GM12872 (cell line): ENCODE results near the gene LSM12.

ENCODE experiments used
- TF ChIP-seq, protein P1 (sequence below): IDR thresholded peaks from 3 replicates; pipeline ENCODE4 v1.5.1; 2011; ENCODE audit warnings: low read depth, mild to moderate bottlenecking, low read length, moderate library complexity; ENCODE audit not compliant: insufficient read depth

The LSM12 gene

DNA sequence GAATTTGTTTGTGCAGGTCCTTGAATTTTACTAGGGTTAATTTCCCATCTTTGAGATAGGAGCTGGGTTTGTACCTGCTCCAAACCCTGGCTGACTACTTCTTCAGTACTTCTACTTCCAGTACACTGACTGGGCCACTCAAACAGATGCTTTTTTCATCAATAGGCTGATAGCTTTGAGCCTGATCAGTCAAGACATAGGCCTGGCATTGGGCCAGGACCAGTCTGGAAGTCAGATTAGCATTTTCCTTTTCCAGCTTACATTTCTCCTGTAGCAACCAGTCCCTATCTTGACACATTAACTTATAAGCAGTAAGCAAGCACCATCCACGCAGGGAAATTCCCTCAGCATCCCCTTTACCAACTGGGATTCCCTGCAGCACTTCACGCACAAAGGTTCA lies 44.2 kb downstream of the LSM12 start:
- TF ChIP-seq, protein P1, sequence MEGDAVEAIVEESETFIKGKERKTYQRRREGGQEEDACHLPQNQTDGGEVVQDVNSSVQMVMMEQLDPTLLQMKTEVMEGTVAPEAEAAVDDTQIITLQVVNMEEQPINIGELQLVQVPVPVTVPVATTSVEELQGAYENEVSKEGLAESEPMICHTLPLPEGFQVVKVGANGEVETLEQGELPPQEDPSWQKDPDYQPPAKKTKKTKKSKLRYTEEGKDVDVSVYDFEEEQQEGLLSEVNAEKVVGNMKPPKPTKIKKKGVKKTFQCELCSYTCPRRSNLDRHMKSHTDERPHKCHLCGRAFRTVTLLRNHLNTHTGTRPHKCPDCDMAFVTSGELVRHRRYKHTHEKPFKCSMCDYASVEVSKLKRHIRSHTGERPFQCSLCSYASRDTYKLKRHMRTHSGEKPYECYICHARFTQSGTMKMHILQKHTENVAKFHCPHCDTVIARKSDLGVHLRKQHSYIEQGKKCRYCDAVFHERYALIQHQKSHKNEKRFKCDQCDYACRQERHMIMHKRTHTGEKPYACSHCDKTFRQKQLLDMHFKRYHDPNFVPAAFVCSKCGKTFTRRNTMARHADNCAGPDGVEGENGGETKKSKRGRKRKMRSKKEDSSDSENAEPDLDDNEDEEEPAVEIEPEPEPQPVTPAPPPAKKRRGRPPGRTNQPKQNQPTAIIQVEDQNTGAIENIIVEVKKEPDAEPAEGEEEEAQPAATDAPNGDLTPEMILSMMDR = no peak

DNA sequence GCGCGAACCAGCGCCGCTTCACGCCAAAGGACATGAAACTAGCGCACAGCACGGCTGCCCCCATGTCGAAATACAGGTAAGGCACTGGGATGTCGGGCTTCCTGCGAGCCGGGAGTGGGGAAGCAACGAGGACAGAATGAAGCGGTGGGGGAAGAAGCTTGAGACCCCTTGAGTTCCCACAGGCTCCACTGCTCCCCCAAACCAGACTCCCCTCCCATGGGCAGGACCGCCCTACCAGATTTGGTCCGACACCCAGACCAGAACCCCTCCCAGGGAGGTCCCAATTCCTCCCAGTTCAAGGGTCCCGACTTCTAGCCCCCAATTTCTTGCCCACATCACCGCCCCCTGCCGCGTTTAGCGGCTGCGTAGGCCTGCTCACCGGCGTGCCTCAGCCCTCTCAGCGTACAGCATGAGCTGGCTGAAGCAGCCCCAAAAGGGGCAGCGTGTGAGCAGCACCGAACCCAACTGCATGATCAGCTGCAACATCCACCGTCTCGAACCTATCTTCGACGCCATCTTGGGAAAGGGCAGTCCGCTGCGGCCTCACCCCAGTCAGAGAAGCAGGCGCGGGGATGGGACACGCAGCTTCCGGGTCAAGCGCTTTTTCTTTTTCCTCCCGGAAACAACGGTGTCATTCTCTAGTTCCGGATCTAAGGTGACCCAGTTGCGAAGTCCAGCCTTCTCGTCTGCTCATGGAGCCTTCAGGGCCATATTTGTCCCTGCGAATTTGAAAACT lies 51.9 kb downstream of the LSM12 start, which contains the start of gene TMEM101:
Gene TMEM101, minus strand, starts transcription at position 527 of the 736 bp plus-strand sequence. Its CDS starts 11 bp downstream, at position 516.
- TF ChIP-seq, protein P1 = no peak

DNA sequence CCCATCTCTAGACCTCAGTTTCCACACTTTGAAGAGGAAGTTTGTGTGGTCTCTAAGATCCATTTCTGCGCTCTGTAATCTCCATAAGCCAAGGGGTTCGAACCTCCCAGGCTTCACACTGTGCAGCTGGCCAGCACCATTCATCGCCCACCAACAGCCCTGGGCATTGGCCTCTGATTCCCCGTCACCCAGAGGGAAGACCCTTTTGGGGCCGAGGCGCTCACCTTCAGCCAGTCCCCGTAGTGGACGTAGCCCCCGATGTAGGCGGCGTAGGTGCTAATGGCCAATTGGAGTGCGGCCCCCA lies 52.4 kb downstream of the LSM12 start:
- TF ChIP-seq, protein P1 = no peak

DNA sequence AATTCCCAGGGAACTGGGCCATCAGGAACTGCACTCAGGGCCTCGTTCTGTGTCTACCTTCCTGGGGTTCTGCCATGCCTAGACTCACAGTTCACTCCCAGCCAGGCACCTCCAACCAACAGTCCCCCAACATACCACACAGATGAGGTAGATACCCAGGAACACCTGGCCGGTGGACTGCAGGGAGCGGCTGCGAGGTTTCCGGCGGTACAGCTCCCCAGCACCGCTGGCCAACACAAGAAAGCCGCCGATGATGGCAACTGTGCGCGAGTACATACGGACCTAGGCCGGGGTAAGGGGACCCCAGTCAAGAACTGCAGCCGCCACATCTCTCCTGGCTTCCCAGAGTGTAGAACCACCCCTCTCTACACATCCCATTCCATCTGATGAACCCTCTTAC lies 53.6 kb downstream of the LSM12 start:
- TF ChIP-seq, protein P1 = no peak

DNA sequence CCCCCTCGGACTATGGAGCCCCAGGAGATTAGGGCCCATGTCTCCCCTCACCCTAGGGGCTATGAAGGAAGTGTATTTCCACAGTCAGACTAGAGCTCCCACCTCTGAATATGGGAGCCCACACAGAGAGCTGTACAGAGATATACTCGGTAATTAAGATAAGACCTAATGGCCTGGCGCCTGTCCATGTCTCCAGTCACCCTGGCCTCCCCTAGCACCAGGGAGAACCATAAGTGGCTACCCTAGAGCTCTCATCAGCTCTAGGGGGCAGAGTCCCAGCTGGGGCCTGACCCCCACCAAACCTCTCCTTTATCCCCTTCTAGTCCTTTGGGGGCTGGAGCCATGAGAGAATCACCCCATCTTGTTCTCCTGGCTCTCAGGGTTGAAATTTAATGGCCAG lies 54.1 kb downstream of the LSM12 start:
- TF ChIP-seq, protein P1 = no peak

DNA sequence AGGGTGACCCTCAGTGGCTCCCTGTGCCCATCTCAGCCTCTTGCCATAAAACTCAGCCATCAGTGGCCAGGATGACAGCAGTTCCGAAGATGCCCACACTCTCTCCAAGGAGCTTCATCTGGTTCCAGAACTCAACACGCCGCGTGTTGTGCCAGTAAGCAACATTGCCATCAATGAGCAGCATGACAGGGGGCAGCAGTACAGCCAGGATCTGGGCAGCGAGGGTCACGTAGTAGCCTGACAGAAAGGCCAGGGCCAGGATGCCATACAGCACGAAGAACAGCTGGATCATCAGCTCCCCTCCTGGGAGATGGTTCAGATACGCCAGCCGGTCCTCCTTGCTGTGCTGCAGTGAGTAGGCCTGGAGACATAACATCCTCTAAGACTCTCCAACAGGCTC lies 54.6 kb downstream of the LSM12 start:
- TF ChIP-seq, protein P1 = no peak

DNA sequence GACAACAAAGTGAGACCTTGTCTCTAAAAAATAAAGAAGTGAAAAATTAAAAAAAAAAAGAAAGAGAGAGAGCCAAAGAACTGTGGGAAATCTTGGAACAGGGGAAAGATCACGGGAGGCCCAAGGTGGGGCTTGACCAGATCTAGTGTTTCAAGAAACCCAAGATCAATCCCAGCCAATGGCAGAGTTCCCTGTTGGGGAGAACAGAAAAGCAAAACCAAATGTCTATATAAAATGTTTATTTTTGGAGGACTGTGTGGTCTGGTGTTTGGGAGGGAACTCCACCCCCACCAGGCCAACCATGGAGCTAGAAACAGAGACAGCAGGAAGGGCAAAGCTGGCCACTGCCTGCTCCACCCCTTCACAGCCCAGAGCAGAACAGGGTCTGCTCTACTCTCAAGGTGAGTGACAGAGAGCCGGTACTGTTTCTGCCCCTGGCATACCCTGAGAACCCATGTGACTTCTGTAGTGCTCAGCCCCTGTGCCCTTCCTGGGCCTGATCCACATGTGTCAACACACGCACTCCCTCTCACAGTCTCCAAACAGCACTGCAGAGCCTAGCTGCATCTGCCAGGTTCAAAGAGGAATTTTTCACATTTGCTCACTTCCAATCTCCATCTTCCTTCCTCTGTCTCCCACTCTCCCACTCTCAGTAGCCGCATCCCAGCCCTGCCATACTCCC lies 55.4 kb downstream of the LSM12 start:
- TF ChIP-seq, protein P1 = no peak
